NCI-H187 treated with DMSO at 0.1 percent for 48 hours (cell line): ENCODE results near the gene ATP13A2.

Source experiments
- DNase-seq: peaks from one replicate; lab custom pipeline; 2025; lab: John Stamatoyannopoulos, UW

ATP13A2 gene

GRCh38 chr1:17001760-17002523 is 9.8 kb downstream of the ATP13A2 start:
- no peak for DNase-seq

- DNase-seq = no peak
Observed at GRCh38 chr1:16999863-17000262, 11.9 kb downstream of the ATP13A2 start.

- no peak for DNase-seq
Observed at GRCh38 chr1:16998589-16998988, 13.1 kb downstream of the ATP13A2 start.

- DNase-seq = no peak
Observed at GRCh38 chr1:16996845-16997244, 14.9 kb downstream of the ATP13A2 start.

- DNase-seq = no peak
Observed at GRCh38 chr1:16993521-16994038, 18.1 kb downstream of the ATP13A2 start.

- no peak for DNase-seq
Observed at GRCh38 chr1:16992675-16993074, 19.1 kb downstream of the ATP13A2 start.

- DNase-seq = no peak
Observed at GRCh38 chr1:16992102-16992501, 19.6 kb downstream of the ATP13A2 start.

- no peak for DNase-seq
Observed at GRCh38 chr1:16991571-16991970, 20.2 kb downstream of the ATP13A2 start.

GRCh38 chr1:16989676-16990391 is 21.9 kb downstream of the ATP13A2 start:
- DNase-seq = no peak

GRCh38 chr1:16988210-16988609 is 23.5 kb downstream of the ATP13A2 start:
- DNase-seq = no peak

- no peak for DNase-seq
Observed at GRCh38 chr1:16986962-16987361, 24.8 kb downstream of the ATP13A2 start.

- no peak for DNase-seq
Observed at GRCh38 chr1:16986560-16986959, 25.2 kb downstream of the ATP13A2 start.

GRCh38 chr1:16986113-16986512 is 25.6 kb downstream of the ATP13A2 start:
- no peak for DNase-seq

GRCh38 chr1:16984717-16985116 is 27.0 kb downstream of the ATP13A2 start:
- no peak for DNase-seq

- DNase-seq = no peak
Observed at GRCh38 chr1:16983649-16984048, 28.1 kb downstream of the ATP13A2 start.

GRCh38 chr1:16982902-16983301 is 28.8 kb downstream of the ATP13A2 start:
- no peak for DNase-seq

GRCh38 chr1:16981269-16981849 is 30.4 kb downstream of the ATP13A2 start:
- DNase-seq = no peak

GRCh38 chr1:16980473-16981268 is 31.1 kb downstream of the ATP13A2 start, which contains the start of gene MFAP2:
TSS of gene MFAP2 (minus strand) at chr1:16980620. CDS start at chr1:16978273, 2,347 bp downstream.
- no peak for DNase-seq

GRCh38 chr1:16979475-16980327 is 32.0 kb downstream of the ATP13A2 start:
- no peak for DNase-seq

GRCh38 chr1:16978567-16979474 is 32.9 kb downstream of the ATP13A2 start:
- DNase-seq = no peak
